Stimulated activated naive CD8-positive, alpha-beta T cell treated with anti-CD3 and anti-CD28 coated beads, Interleukin-15, Interleukin-2, amounts not matched to agents 100 ng/mL and 50 ng/mL, for 24 hours (primary cell): ENCODE results near the gene NTNG1.
"Not testable (repeated sequence)": the region's sequence is repeated elsewhere in the genome, so short reads cannot be mapped to it uniquely, and the experiment has no call there.

Experiments used
- H3K27ac Mint-ChIP-seq: one replicate; pipeline ENCODE4 v1.8.0; 2021; ENCODE audit warnings: mild to moderate bottlenecking, mixed read lengths
- H3K27me3 Mint-ChIP-seq: one replicate; pipeline ENCODE4 v1.8.0; 2021; ENCODE audit warnings: mixed read lengths
- H3K36me3 Mint-ChIP-seq: one replicate; pipeline ENCODE4 v1.8.0; 2021; ENCODE audit warnings: low read depth, mixed read lengths
- H3K4me1 Mint-ChIP-seq: one replicate; pipeline ENCODE4 v1.8.0; 2021; ENCODE audit warnings: low read depth, mixed read lengths
- H3K4me3 Mint-ChIP-seq: one replicate; pipeline ENCODE4 v1.8.0; 2021; ENCODE audit warnings: mild to moderate bottlenecking, mixed read lengths
- H3K9me3 Mint-ChIP-seq: one replicate; pipeline ENCODE4 v1.8.0; 2021; ENCODE audit warnings: mixed read lengths

The NTNG1 gene

DNA sequence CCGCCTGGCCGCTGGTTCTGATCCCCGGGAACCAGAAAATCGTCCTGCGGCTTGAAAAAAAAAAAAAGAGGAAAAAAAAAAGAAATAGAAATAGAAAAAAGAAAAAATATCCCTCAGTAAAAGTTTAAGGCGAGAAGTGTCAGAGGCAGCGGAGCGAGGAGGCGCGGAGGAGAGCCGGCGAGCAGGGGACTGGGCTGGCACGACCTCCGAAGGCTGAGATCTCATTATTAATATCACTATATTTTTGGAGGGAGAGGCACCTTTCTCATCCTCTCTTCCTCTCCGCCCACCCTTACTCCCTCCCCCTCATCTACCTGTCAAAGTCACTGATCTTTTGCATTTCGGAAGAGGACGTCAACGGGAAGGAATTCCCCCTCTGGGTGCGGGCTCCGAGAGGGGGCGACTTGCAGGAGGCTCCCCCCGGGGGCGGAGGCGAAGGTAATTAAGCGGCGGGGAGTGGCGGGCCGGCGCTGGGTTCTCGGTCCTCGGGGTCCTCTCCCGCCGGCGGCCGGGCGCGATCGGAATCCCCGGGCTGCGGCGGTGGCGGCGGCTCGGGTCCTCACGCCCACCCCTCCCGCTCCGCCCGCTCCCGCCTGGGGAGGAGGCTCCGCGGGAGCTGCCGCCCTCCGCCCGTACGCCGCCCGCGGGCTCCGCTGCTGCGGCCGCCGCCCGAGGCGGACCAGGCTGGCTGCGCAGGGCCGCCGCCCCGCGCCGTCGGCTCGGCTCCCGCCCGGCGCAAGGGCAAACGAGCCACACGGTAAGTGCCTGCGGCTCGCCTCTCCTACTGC lies at the start of gene NTNG1:
Gene NTNG1, plus strand, starts transcription at position 337 of the 788 bp plus-strand sequence.
- Mint-ChIP-seq H3K36me3 (no peaks in the 10 kb centered on the region), H3K4me1 (peaks cover 21% of the 10 kb centered on the region), H3K27ac (no peak within 1 kb of the TSS), H3K27me3 (peaks cover 76% of the 10 kb centered on the region), H3K4me3 (peak within 1 kb of the TSS; percentile 82), H3K9me3 (no peaks in the 10 kb centered on the region)

DNA sequence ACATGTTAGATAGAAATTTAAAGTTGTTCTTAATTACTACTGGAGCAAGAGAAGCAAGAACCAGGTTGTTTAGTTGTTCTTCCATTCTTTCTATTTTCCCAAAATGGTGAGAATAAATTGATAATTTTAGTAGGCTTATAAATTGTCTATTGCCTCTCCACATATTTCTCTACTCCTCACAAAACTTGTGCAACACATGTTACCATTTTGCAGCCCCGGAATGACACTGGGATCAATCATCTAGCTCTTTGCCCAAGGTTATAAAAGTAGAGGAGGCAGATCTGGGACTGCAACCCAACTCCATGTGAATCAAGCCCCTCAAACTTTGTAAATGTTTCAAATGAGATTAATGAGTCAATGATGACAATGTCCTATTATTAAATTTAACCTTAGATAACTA lies 49.4 kb upstream of the NTNG1 start:
- H3K4me3 Mint-ChIP-seq = no peak overlapping the region
- H3K4me1 Mint-ChIP-seq = no peaks in the 10 kb centered on the region
- no peak overlapping the region for H3K27ac Mint-ChIP-seq
- peaks cover 4% of the 10 kb centered on the region for H3K9me3 Mint-ChIP-seq
- H3K27me3 Mint-ChIP-seq = peaks cover 12% of the 10 kb centered on the region
- no peaks in the 10 kb centered on the region for H3K36me3 Mint-ChIP-seq

DNA sequence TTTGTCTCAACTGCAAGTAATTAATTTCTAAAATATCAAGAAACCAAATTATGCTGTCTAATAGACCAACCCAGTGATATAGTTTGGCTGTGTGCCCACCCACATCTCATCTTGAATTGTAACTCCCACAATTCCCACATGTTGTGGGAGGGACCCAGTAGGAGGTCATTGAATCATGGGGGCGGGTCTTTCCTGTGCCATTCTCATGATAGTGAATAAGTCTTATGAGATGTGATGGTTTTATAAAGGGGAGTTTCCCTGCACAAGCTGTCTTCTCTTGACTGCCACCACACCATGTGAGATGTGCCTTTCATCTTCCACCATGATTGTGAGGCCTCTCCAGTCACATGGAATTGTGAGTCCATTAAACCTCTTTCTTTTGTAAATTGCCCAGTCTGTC lies 47.4 kb upstream of the NTNG1 start:
- H3K9me3 Mint-ChIP-seq, H3K27ac Mint-ChIP-seq, H3K36me3 Mint-ChIP-seq, H3K4me1 Mint-ChIP-seq, H3K4me3 Mint-ChIP-seq: not testable (repeated sequence)
- H3K27me3 Mint-ChIP-seq = peaks cover 11% of the 10 kb centered on the region

DNA sequence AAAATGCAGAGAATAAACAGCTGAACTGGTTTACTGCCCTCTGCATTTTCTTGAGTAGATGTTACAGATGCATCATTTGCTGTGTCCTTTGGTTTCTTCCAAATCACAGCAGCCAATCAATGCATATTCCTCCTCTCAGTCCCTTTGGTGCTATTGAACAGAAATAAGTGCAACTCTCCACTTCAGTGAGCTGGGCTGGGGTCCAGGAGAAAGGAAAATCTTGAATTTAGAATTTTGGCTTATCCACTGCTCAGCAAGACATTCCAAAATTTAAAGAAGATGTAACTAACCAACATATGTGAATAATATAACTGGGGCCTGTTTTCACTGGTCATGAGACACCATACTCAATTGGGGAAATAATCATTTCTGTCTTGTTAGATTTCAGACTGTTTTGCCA lies 45.2 kb upstream of the NTNG1 start:
- no peaks in the 10 kb centered on the region for H3K4me1 Mint-ChIP-seq
- H3K4me3 Mint-ChIP-seq = no peak overlapping the region
- H3K27ac Mint-ChIP-seq = no peak overlapping the region
- peaks cover 11% of the 10 kb centered on the region for H3K27me3 Mint-ChIP-seq
- no peaks in the 10 kb centered on the region for H3K36me3 Mint-ChIP-seq
- no peaks in the 10 kb centered on the region for H3K9me3 Mint-ChIP-seq

DNA sequence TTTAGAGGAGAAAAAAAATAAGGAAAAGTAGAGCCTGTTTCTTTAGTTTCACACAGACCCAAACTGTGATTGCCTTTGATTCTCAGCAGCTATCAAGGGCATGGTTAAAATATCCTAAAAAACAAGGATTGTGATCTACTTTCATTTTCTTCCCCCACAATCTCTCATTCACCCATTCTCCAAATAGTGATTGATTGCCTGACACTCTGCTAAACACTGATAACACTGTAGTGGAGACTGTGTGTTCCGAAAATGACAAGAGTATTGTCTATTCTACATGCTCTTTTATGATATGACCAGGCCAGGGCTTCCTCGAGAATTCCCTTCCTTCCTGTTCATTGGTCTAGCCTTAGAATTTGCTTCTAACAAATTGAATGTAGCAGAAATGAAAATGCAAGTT lies 44.1 kb upstream of the NTNG1 start:
- Mint-ChIP-seq H3K27me3 (peaks cover 15% of the 10 kb centered on the region), H3K9me3 (no peaks in the 10 kb centered on the region), H3K4me1 (no peaks in the 10 kb centered on the region), H3K4me3 (no peak overlapping the region), H3K36me3 (no peaks in the 10 kb centered on the region), H3K27ac (no peak overlapping the region)

DNA sequence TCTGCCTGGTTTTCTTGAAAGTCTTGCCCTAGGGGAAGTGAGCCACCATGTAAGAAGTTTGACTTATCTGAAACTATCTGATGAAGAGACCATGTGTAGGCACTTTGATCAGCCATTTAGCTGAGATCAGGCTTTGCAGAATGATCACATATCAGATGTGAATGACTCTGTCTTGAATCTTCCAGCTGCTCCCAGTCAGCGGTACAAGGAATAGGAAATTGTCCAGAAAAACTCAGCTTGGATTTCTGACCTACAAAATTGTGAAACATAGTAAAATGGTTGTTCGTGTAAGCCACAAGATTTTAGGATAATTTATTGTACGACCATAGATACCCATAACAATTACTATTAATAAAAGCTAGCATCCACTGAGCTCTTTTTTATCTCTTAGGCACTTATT lies 41.9 kb upstream of the NTNG1 start:
- Mint-ChIP-seq H3K36me3 (no peaks in the 10 kb centered on the region), H3K27me3 (peaks cover 15% of the 10 kb centered on the region), H3K27ac (no peak overlapping the region), H3K9me3 (no peaks in the 10 kb centered on the region), H3K4me3 (no peak overlapping the region), H3K4me1 (no peaks in the 10 kb centered on the region)

DNA sequence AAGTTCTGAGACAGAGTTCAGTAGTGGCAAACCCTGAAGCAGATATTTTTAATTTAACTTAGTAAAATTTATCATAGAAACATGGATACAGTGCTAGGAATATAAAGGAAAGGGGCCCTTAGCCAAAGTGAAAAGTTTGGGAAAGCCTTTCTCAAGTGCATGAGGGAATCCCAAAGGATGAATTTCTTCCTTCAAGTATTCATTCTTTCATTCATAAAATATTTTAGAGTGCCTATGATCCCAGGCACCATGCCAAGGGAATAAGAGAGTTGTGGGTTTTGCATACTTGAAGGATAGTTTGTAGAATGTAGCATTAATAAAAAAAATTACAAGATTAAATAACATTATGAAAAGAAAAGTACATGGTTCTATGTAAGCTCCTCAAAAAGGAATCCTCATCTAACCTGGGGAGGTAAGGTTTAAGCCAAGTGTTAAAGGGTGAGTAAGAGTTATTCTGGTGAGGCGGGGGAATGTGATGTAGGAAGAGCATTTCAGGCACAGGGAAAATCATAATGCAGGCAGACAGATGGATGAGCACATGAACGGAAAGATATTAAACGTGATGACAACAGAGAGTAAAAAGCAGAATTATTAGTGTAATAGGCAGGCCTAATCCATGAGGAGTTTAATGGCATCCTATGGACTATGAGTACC lies 40.4 kb upstream of the NTNG1 start:
- no peak overlapping the region for H3K4me3 Mint-ChIP-seq
- peaks cover 15% of the 10 kb centered on the region for H3K27me3 Mint-ChIP-seq
- H3K36me3 Mint-ChIP-seq = no peaks in the 10 kb centered on the region
- no peaks in the 10 kb centered on the region for H3K9me3 Mint-ChIP-seq
- no peak overlapping the region for H3K27ac Mint-ChIP-seq
- H3K4me1 Mint-ChIP-seq = no peaks in the 10 kb centered on the region

DNA sequence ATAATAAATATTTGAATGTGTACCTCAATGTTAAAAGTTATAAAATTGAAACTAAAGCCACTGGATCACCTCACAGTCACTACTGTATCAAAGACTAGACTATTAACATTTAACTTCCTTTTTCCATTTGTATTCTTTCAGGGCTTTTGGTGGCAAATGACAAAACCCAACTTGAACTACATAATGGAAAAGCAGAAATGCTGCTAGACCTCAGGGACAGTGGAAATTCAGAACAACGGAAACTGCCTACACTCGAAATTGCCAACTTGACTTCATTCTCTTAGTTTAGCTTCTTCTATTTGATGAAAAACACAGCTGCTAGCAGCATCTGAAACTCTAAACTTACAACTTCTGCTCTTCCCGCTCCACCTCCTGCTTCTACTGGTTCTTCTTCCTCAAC lies 34.9 kb upstream of the NTNG1 start:
- Mint-ChIP-seq H3K27ac (no peak overlapping the region), H3K27me3 (peaks cover 7% of the 10 kb centered on the region), H3K9me3 (no peaks in the 10 kb centered on the region), H3K4me3 (no peak overlapping the region), H3K36me3 (no peaks in the 10 kb centered on the region), H3K4me1 (no peaks in the 10 kb centered on the region)

DNA sequence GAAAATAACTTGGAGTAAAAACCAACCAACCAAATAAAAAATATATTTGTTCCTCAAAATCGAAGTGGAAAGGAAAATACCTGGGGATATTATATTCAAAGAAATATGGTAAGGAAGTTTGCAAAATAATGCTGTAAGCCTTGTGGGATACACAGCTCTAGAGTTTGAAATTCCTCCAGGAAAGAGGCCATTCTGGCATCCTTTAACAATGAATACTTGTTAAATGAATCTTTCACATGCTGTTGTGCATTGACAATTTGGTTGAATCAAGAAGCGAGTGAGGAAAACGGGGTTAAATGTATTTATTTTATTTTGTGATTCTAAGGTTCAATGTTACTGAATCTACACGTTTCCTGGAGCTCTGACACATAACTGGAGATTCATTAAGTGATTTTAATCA lies 30.5 kb upstream of the NTNG1 start:
- no peaks in the 10 kb centered on the region for H3K9me3 Mint-ChIP-seq
- H3K4me3 Mint-ChIP-seq = no peak overlapping the region
- H3K36me3 Mint-ChIP-seq = no peaks in the 10 kb centered on the region
- no peaks in the 10 kb centered on the region for H3K4me1 Mint-ChIP-seq
- H3K27ac Mint-ChIP-seq = no peak overlapping the region
- H3K27me3 Mint-ChIP-seq = peaks cover 7% of the 10 kb centered on the region

DNA sequence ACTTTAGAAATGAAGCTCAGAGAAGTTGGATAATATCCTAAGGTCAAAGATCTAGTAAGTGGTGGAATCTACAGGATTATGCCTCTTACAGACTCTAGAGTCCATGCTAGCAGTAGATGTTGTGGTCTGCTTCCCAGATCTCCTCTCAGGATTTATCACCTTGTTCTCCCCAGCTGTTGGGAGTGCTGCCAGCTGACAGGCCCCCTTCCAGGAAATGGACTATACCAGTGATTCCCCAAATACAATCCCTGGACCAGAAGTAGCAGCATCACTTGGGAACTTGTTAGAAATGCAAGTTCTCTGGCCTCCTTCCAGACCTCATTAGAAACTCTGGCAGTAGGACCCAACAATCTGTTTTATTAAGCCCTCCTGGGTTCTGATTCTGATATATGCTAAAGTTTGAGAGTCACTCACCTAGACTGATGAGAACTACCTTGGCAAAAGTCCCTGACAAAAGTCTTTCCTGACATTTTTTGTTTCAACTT lies 24.5 kb upstream of the NTNG1 start:
- Mint-ChIP-seq H3K4me1 (no peaks in the 10 kb centered on the region), H3K9me3 (no peaks in the 10 kb centered on the region), H3K36me3 (no peaks in the 10 kb centered on the region), H3K27ac (no peak overlapping the region), H3K27me3 (peaks cover 20% of the 10 kb centered on the region), H3K4me3 (no peak overlapping the region)

DNA sequence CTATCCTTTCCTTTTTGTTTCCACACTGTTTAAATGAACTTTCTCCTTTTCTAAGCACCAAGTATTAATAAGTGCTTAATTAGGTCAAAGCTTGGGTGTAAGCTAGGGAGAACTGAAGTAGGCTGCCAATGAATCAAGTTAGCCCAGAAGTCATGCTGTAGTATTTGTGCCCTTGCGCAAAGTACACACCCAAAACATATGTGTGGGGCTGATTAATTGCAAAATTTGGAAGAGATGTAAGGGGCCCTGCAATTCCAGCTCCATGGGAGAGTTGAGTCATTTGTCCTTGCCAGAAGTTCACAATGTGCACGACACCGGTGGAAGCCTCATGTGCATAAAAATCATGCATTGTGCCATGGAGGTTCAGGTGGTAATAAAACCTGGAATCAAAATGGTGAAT lies 18.6 kb upstream of the NTNG1 start:
- no peaks in the 10 kb centered on the region for H3K9me3 Mint-ChIP-seq
- H3K27me3 Mint-ChIP-seq = peaks cover 17% of the 10 kb centered on the region
- H3K27ac Mint-ChIP-seq = no peak overlapping the region
- H3K36me3 Mint-ChIP-seq = no peaks in the 10 kb centered on the region
- H3K4me3 Mint-ChIP-seq = no peak overlapping the region
- H3K4me1 Mint-ChIP-seq = no peaks in the 10 kb centered on the region

DNA sequence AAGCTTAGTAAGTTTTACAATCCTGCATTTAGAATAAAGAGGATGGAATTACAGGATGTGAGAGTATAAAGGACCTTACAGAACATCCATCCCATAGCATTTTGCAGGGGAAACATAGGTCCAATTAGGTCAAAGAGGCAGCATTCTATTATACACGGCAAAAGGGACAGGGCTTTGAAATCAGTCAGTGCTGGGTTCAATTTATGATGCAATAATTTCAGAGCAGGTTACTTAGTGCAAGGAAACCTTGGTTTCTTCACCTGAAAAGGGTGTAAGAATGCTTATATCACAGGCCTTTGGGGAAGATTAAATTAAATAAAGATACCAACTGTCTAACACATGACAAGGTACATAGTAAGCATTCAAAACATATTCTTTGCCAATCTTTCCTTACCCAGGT lies 17.1 kb upstream of the NTNG1 start:
- Mint-ChIP-seq H3K9me3 (no peaks in the 10 kb centered on the region), H3K27ac (no peak overlapping the region), H3K27me3 (peaks cover 20% of the 10 kb centered on the region), H3K36me3 (no peaks in the 10 kb centered on the region), H3K4me1 (no peaks in the 10 kb centered on the region), H3K4me3 (no peak overlapping the region)

DNA sequence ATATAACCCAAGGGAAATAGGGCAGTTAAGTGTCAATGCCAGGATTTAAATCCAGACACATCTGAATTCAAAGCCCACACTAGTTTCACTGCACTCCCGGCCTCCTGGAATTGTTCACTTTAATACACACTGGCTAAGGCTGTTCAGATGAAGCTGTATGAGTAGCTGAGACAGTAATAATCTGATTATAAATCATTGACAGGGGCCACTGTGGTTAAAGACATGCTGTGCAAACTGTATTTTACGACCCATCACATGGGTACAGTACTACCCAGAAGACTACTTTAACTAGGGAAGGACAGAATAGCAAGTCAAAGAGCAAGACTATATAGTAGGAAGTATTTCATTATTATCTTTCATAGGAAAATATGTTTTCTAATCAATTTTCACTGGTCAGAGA lies 16.1 kb upstream of the NTNG1 start:
- H3K36me3 Mint-ChIP-seq = no peaks in the 10 kb centered on the region
- no peak overlapping the region for H3K4me3 Mint-ChIP-seq
- H3K27ac Mint-ChIP-seq = no peak overlapping the region
- H3K4me1 Mint-ChIP-seq = no peaks in the 10 kb centered on the region
- no peaks in the 10 kb centered on the region for H3K9me3 Mint-ChIP-seq
- peaks cover 20% of the 10 kb centered on the region for H3K27me3 Mint-ChIP-seq

DNA sequence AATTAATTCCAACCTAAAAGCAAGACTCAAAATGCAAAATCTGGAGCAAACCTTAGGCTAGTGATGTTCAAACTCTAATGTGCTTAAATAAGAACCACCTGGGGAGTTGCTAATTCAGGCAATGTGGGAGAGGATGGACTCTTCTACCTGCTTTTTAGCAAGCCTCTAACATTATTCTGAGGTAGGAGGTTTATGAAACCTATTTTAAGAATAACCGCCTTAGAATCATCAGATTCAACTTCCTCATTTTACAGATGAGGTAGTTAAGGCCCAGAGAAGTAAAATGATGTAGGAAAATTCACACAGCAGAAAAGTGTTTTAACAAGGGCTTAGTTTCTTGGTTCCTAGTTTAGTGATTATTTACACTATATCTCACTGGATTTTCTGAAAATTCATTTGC lies 8.6 kb upstream of the NTNG1 start:
- Mint-ChIP-seq H3K4me3 (no peak overlapping the region), H3K4me1 (no peaks in the 10 kb centered on the region), H3K27me3 (peaks cover 32% of the 10 kb centered on the region), H3K27ac (no peak overlapping the region), H3K36me3 (no peaks in the 10 kb centered on the region), H3K9me3 (no peaks in the 10 kb centered on the region)

DNA sequence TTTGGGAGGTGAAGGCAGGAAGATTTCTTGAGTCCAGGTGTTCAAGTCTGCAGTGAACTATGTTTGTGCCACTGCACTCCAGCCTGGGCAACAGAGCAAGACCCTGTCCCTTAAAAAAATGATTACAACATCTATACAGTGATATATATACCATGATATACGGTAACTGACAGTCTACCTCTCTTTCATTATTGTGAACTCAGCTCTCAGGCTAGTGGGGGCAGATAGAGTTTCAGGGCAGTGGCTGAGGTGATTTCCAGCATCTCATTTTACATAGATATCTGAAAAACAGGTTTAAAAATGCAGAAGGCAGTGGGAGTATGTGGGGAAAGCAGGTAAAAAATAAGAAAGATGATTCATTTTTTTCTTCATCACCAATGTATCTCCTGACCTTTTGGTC lies 8.1 kb upstream of the NTNG1 start:
- Mint-ChIP-seq H3K27ac (no peak overlapping the region), H3K4me1 (no peaks in the 10 kb centered on the region), H3K36me3 (no peaks in the 10 kb centered on the region), H3K4me3 (no peak overlapping the region), H3K27me3 (peaks cover 35% of the 10 kb centered on the region), H3K9me3 (no peaks in the 10 kb centered on the region)

DNA sequence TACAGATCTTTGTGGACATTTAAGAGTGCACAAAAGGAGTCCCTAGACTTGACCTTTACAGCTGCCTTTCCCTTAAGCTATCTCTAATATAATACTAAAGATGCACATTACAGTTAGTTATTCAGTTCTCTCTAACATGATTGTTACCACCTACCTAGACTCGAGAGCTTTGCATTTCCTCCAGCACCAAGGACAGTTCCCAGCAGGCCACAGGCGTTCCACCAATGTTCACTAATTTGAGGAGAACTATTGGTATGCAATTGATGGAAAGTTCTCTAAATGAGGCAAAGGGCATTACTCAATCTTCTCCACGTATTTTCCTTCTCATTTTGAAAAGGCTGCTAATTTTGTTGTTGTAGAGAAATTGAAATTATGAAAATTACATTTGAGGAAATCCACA lies 5.4 kb upstream of the NTNG1 start:
- Mint-ChIP-seq H3K4me1 (peaks cover 7% of the 10 kb centered on the region), H3K9me3 (no peaks in the 10 kb centered on the region), H3K4me3 (no peak overlapping the region), H3K27ac (no peak overlapping the region), H3K27me3 (peaks cover 57% of the 10 kb centered on the region), H3K36me3 (no peaks in the 10 kb centered on the region)
